ENCODE measurements around the gene ATP7B. TPM values are rescaled to one million over a fixed set of nuclear protein-coding genes. Genes with fewer than 3 reads are reported as not detected.

The ATP7B gene
- total RNA-seq, 2 experiments from 2014 or later: 0.40 to 0.76 TPM

- Histone ChIP-seq H3K4me1 (ENCODE audit: insufficient read depth, low read length, poor library complexity, severe bottlenecking) (peaks cover 21% of the 10 kb centered on the region), H2AFZ (ENCODE audit: low read length) (no peak overlapping the region)
Measured at GRCh38 chr13:51926528-51926885, 84.7 kb downstream of the ATP7B start.

GRCh38 chr13:51925865-51926527 lies 85.3 kb downstream of the ATP7B start:
- no peaks in the 10 kb centered on the region for H3K79me2 ChIP-seq (ENCODE audit: insufficient read depth, low read depth, low read length)
- no TSS peak for BruUV-seq (replicated peaks)
- H3K27ac ChIP-seq (ENCODE audit: low read depth, low read length, poor library complexity, severe bottlenecking): no peak overlapping the region
- peaks cover 21% of the 10 kb centered on the region for H3K4me1 ChIP-seq (ENCODE audit: insufficient read depth, low read length, poor library complexity, severe bottlenecking)
- no peak for TF ChIP-seq EZH2phosphoT487 (IDR thresholded peaks at IDR 0.05; ENCODE audit: borderline replicate concordance, low read depth, low read length)
- TF ChIP-seq, protein P1, sequence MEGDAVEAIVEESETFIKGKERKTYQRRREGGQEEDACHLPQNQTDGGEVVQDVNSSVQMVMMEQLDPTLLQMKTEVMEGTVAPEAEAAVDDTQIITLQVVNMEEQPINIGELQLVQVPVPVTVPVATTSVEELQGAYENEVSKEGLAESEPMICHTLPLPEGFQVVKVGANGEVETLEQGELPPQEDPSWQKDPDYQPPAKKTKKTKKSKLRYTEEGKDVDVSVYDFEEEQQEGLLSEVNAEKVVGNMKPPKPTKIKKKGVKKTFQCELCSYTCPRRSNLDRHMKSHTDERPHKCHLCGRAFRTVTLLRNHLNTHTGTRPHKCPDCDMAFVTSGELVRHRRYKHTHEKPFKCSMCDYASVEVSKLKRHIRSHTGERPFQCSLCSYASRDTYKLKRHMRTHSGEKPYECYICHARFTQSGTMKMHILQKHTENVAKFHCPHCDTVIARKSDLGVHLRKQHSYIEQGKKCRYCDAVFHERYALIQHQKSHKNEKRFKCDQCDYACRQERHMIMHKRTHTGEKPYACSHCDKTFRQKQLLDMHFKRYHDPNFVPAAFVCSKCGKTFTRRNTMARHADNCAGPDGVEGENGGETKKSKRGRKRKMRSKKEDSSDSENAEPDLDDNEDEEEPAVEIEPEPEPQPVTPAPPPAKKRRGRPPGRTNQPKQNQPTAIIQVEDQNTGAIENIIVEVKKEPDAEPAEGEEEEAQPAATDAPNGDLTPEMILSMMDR (conservative IDR thresholded peaks at IDR 0.05; ENCODE audit: low read length): no peak
- H2AFZ ChIP-seq (ENCODE audit: low read length): no peak overlapping the region
- H3K9me3 ChIP-seq (ENCODE audit: low read length): no peaks in the 10 kb centered on the region
- DNase-seq (ENCODE audit: low spot score): no peak
- no peaks in the 10 kb centered on the region for H4K20me1 ChIP-seq (ENCODE audit: insufficient read depth, low read length)
- no peak overlapping the region for H3K4me2 ChIP-seq (ENCODE audit: low read length)
- ChIA-PET POLR2A (no interaction called here), CTCF (ENCODE audit: unreplicated experiment) (no interaction called here)
- intact Hi-C loops (cut with micrococcal nuclease; ENCODE audit: unreplicated experiment): no loop called here
- no peaks in the 10 kb centered on the region for H3K9me2 ChIP-seq (ENCODE audit: insufficient read depth, low read length)
- no peaks in the 10 kb centered on the region for H3K36me3 ChIP-seq (ENCODE audit: insufficient read depth, low read length)
- no peak overlapping the region for H3K4me3 ChIP-seq (ENCODE audit: low read depth, low read length, poor library complexity, severe bottlenecking)

More at GRCh38 chr13:51926528-51926885, 84.7 kb downstream of the ATP7B start:
- H3K9me3 ChIP-seq (ENCODE audit: low read length): no peaks in the 10 kb centered on the region
- no peaks in the 10 kb centered on the region for H4K20me1 ChIP-seq (ENCODE audit: insufficient read depth, low read length)
- intact Hi-C loops (cut with micrococcal nuclease; ENCODE audit: unreplicated experiment): no loop called here
- H3K4me3 ChIP-seq (ENCODE audit: low read depth, low read length, poor library complexity, severe bottlenecking): no peak overlapping the region
- CTCF ChIA-PET (ENCODE audit: unreplicated experiment): no interaction called here
- BruUV-seq (replicated peaks): no TSS peak
- no peaks in the 10 kb centered on the region for H3K9me2 ChIP-seq (ENCODE audit: insufficient read depth, low read length)
- no peak overlapping the region for H3K4me2 ChIP-seq (ENCODE audit: low read length)
- TF ChIP-seq EZH2phosphoT487 (IDR thresholded peaks at IDR 0.05; ENCODE audit: borderline replicate concordance, low read depth, low read length): no peak
- TF ChIP-seq, protein P1 (conservative IDR thresholded peaks at IDR 0.05; ENCODE audit: low read length): no peak
- H3K27ac ChIP-seq (ENCODE audit: low read depth, low read length, poor library complexity, severe bottlenecking): no peak overlapping the region
- POLR2A ChIA-PET: interaction anchor here (0.6 kb wide), 1 partner anchor 37 kb away, joined by 3 read pairs; no protein-coding TSS in a partner anchor
- no peaks in the 10 kb centered on the region for H3K79me2 ChIP-seq (ENCODE audit: insufficient read depth, low read depth, low read length)
- H3K36me3 ChIP-seq (ENCODE audit: insufficient read depth, low read length): no peaks in the 10 kb centered on the region
- no peak for DNase-seq (ENCODE audit: low spot score)

- Histone ChIP-seq H3K9me3 (ENCODE audit: low read length) (no peaks in the 10 kb centered on the region), H3K4me1 (ENCODE audit: insufficient read depth, low read length, poor library complexity, severe bottlenecking) (peaks cover 21% of the 10 kb centered on the region), H2AFZ (ENCODE audit: low read length) (no peak overlapping the region), H3K36me3 (ENCODE audit: insufficient read depth, low read length) (no peaks in the 10 kb centered on the region), H3K79me2 (ENCODE audit: insufficient read depth, low read depth, low read length) (no peaks in the 10 kb centered on the region), H3K9me2 (ENCODE audit: insufficient read depth, low read length) (no peaks in the 10 kb centered on the region), H3K4me3 (ENCODE audit: low read depth, low read length, poor library complexity, severe bottlenecking) (no peak overlapping the region), H4K20me1 (ENCODE audit: insufficient read depth, low read length) (no peaks in the 10 kb centered on the region), H3K27ac (ENCODE audit: low read depth, low read length, poor library complexity, severe bottlenecking) (no peak overlapping the region), H3K4me2 (ENCODE audit: low read length) (no peak overlapping the region)
- POLR2A ChIA-PET: interaction anchor here (0.5 to 1.0 kb wide), 2 partner anchors 46 to 198 kb away, joined by 3 read pairs; no protein-coding TSS in a partner anchor
- no peak for DNase-seq (ENCODE audit: low spot score)
- TF ChIP-seq, protein P1 (conservative IDR thresholded peaks at IDR 0.05; ENCODE audit: low read length): no peak
- no peak for TF ChIP-seq EZH2phosphoT487 (IDR thresholded peaks at IDR 0.05; ENCODE audit: borderline replicate concordance, low read depth, low read length)
- BruUV-seq (replicated peaks): no TSS peak
- intact Hi-C loops (cut with micrococcal nuclease; ENCODE audit: unreplicated experiment): no loop called here
- CTCF ChIA-PET (ENCODE audit: unreplicated experiment): no interaction called here
Measured at GRCh38 chr13:51924756-51925544, 86.3 kb downstream of the ATP7B start.
